CD4-positive, CD25-positive, alpha-beta regulatory T cell (primary cell): ENCODE results near the gene PDLIM7. TPM values are rescaled to one million over a fixed set of nuclear protein-coding genes. Genes with fewer than 3 reads are reported as not detected.
A peak's percentile ranks its signal among the peaks of the same experiment; 100 is the strongest.

Experiments
- ATAC-seq, 2 donors: fragments of 150-1000 bp; cut with Tn5 transposase; one replicate each; pipeline ENCODE4 v1.10.0; 2021; ENCODE audit warnings: low read depth in 2 of 2, moderate number of reproducible peaks in 2 of 2, moderate library complexity in 1 of 2
- DNase-seq, 3 donors: peaks; one replicate each; pipeline versions ENCODE4 v3.0.0 to v3.0.0-alpha.2; 2012 to 2022; ENCODE audit warnings: mixed read lengths in 1 of 3
- H3K27ac ChIP-seq: one replicate; pipeline ENCODE4 v1.7.0; 2013; ENCODE audit warnings: mild to moderate bottlenecking, low read length; ENCODE audit not compliant: insufficient read depth, poor library complexity, severe bottlenecking
- H3K27me3 ChIP-seq: one replicate; pipeline ENCODE4 v1.7.0; 2013; ENCODE audit warnings: low read length; ENCODE audit not compliant: control insufficient read depth, insufficient read depth
- H3K36me3 ChIP-seq: one replicate; pipeline ENCODE4 v1.7.0; 2013; ENCODE audit warnings: mild to moderate bottlenecking, low read length, moderate library complexity; ENCODE audit not compliant: control insufficient read depth, insufficient read depth
- H3K4me1 ChIP-seq: 2 replicates; pipeline ENCODE4 v1.7.0; 2013; ENCODE audit warnings: mild to moderate bottlenecking, low read length; ENCODE audit not compliant: insufficient read depth, control insufficient read depth, poor library complexity, severe bottlenecking
- H3K4me3 ChIP-seq: one replicate; pipeline ENCODE4 v1.7.0; 2013; ENCODE audit warnings: low read depth, mild to moderate bottlenecking, low read length, moderate library complexity
- H3K9me3 ChIP-seq, 2 experiments: 1 replicate in 1 of 2; 2 replicates in 1 of 2; pipeline ENCODE4 v1.7.0; 2013; ENCODE audit warnings: low read length in 2 of 2, mild to moderate bottlenecking in 1 of 2, moderate library complexity in 1 of 2; ENCODE audit not compliant: control insufficient read depth in 2 of 2
- H3K27ac Mint-ChIP-seq, 3 donors: one replicate each; pipeline ENCODE4 v1.8.0; 2020 to 2022; ENCODE audit warnings: mild to moderate bottlenecking in 3 of 3, mixed read lengths in 3 of 3, moderate library complexity in 2 of 3
- H3K27me3 Mint-ChIP-seq: one replicate; pipeline ENCODE4 v1.8.0; 2022; ENCODE audit warnings: mild to moderate bottlenecking, mixed read lengths
- H3K36me3 Mint-ChIP-seq: one replicate; pipeline ENCODE4 v1.8.0; 2020; ENCODE audit warnings: mixed read lengths
- H3K4me1 Mint-ChIP-seq, 4 donors: one replicate each; pipeline ENCODE4 v1.8.0; 2020 to 2022; ENCODE audit warnings: mixed read lengths in 4 of 4, mild to moderate bottlenecking in 1 of 4
- H3K4me3 Mint-ChIP-seq, 4 donors: one replicate each; pipeline ENCODE4 v1.8.0; 2020 to 2022; ENCODE audit warnings: mild to moderate bottlenecking in 4 of 4, mixed read lengths in 4 of 4, moderate library complexity in 3 of 4
- H3K9me3 Mint-ChIP-seq, 7 donors: one replicate each; pipeline ENCODE4 v1.8.0; 2020 to 2022; ENCODE audit warnings: mixed read lengths in 7 of 7, mild to moderate bottlenecking in 3 of 7, moderate library complexity in 2 of 7
- polyA plus RNA-seq, 4 donors: library from polyadenylated mRNA; unstranded; fragments of 300-500 nt; fragmentation: Illumina TruSeq; gene quantifications; one replicate each; pipeline ENCODE4 v1.2.3, GENCODE V29; 2021
- total RNA-seq: library from RNA; stranded (reverse); gene quantifications from one replicate; pipeline ENCODE4 v1.2.3, GENCODE V29; 2022

PDLIM7 gene
- total and polyA plus RNA-seq, 5 donors from 2014 or later, result 1.6 to 7.8 (median 2.5) TPM

DNA sequence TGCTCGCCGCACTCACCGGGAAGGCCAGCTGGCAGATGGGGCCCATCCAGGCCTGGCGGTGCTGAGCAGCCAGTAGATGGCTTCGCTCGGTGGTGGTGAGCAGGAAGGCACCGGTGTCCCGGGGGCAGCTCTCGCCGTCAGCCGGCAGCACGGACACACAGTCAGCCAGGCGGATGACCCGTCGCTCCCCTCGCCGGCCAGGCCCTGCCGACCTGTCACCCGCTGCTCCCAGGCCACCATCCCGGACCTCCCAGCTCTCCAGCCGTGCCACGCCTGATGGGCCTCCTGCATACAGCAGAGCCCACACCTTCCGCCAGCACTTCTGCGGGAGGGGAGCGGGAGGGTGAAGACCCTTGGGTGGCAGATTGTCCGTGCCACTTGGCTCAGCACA is 10.8 kb upstream of the PDLIM7 start:
- Mint-ChIP-seq H3K4me1 (peaks cover 0 to 5% (median 0%) of the 10 kb centered on the region in 4 donors), H3K4me3 (no peak overlapping the region), H3K27me3 (no peaks in the 10 kb centered on the region), H3K27ac (no peak overlapping the region), H3K36me3 (peaks cover 19% of the 10 kb centered on the region), H3K9me3 (no peaks in the 10 kb centered on the region)
- H3K27me3 ChIP-seq, result no peaks in the 10 kb centered on the region
- H3K4me3 ChIP-seq, result no peak overlapping the region
- no peaks in the 10 kb centered on the region for H3K9me3 ChIP-seq
- no peak overlapping the region for H3K27ac ChIP-seq
- ATAC-seq (no peak), DNase-seq (no peak)
- H3K4me1 ChIP-seq, result no peaks in the 10 kb centered on the region
- H3K36me3 ChIP-seq, result peaks cover 23% of the 10 kb centered on the region

DNA sequence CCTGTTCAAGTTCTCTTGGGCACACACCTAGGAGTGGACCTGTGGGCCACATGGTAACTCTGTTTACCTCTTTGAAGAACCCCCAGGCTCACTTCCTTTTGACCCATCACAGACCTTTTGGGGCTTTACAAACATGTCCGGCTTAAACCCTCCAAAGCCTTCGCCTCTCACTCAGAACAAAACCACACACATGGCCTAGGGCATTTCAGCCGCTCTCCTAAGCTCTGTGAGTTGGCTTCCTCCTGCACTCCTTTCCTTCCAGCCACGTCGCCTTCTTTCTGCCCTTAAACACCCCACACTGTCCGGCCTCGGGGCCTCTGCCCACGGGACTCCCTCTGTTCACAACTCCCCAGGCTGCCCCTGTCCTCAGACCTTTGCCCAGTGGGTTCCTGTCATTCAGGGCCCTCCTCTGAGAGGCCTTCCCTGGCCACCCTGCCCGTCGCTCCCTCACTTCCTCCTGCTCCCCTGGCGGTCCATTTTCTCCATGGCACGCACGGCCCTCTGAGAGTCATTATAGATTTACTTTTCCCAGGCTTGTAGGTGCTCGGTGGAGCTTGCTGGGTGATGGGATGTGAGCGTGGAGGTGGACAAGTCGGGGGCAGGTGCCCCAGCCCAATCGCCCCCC is 10.3 kb upstream of the PDLIM7 start:
- H3K4me3 ChIP-seq, result no peak overlapping the region

DNA sequence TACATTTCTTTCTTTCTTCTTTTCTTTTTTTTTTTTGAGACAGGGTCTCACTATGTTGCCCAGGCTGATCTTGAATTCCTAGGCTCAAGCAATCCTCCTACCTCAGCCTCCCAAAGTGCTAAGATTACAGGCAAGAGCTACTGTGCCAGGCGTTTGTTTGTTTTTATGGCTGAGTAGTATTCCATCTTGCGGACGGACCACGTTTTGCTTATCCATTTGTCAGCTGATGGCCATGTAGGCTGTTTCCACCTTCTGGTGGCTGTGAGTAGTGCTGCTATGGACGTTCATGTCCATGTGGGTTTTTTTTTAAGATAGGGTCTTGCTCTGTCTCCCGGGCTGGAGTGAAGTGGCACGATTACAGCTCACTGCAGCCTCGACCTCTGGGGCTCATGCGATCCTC is 9.8 kb upstream of the PDLIM7 start:
- H3K9me3 Mint-ChIP-seq, result no peaks in the 10 kb centered on the region
- H3K4me3 Mint-ChIP-seq, result peak overlapping the region in 1 of 4 donors; percentile 10
- H3K27ac ChIP-seq, result no peak overlapping the region
- peaks cover 13% of the 10 kb centered on the region for H3K36me3 Mint-ChIP-seq
- no peaks in the 10 kb centered on the region for H3K9me3 ChIP-seq
- no peaks in the 10 kb centered on the region for H3K27me3 Mint-ChIP-seq
- H3K27ac Mint-ChIP-seq, result no peak overlapping the region
- H3K4me3 ChIP-seq, result no peak overlapping the region
- no peaks in the 10 kb centered on the region for H3K4me1 ChIP-seq
- H3K4me1 Mint-ChIP-seq, result peaks cover 0 to 4% (median 0%) of the 10 kb centered on the region in 4 donors
- ATAC-seq, result no peak
- H3K27me3 ChIP-seq, result no peaks in the 10 kb centered on the region
- no peak for DNase-seq
- H3K36me3 ChIP-seq, result peaks cover 13% of the 10 kb centered on the region

More for the DNA sequence above, 10.3 kb upstream of the PDLIM7 start:
- Histone ChIP-seq H3K9me3 (no peaks in the 10 kb centered on the region), H3K36me3 (peaks cover 18% of the 10 kb centered on the region), H3K4me1 (no peaks in the 10 kb centered on the region), H3K27ac (no peak overlapping the region), H3K27me3 (no peaks in the 10 kb centered on the region)
- no peak for ATAC-seq
- Mint-ChIP-seq H3K27me3 (no peaks in the 10 kb centered on the region), H3K4me1 (peaks cover 0 to 4% (median 0%) of the 10 kb centered on the region in 4 donors), H3K27ac (peak overlapping the region in 1 of 3 donors; percentile 70), H3K4me3 (peak overlapping the region in 1 of 4 donors; percentile 10), H3K9me3 (no peaks in the 10 kb centered on the region), H3K36me3 (peaks cover 16% of the 10 kb centered on the region)
- no peak for DNase-seq

DNA sequence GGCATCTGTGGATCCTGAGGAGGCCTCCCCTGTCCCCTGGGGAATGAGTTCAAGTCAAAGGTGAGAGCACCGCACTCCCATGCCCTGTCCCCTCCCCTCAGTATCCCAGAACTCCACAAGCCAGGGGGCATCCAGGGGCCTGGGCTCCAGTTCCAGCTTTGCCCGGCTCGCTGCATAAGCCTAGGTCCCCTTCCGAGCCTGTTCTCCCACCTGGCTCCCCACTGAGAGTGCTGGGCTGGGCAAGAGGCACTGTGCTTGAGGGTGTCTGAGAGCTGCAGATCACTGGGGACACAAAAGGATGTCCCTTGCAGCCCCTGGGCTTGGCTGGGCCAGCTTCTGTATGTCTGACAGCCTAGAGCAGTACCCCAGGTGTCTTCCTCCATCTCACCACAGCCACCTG is 7.7 kb upstream of the PDLIM7 start:
- no peak for ATAC-seq
- no peak for DNase-seq
- no peak overlapping the region for H3K27ac ChIP-seq
- Mint-ChIP-seq H3K9me3 (no peaks in the 10 kb centered on the region), H3K4me3 (peak overlapping the region in 1 of 4 donors; percentile 87), H3K4me1 (peaks cover 0 to 6% (median 4%) of the 10 kb centered on the region in 4 donors), H3K27ac (no peak overlapping the region), H3K36me3 (no peaks in the 10 kb centered on the region), H3K27me3 (no peaks in the 10 kb centered on the region)
- H3K9me3 ChIP-seq, result no peaks in the 10 kb centered on the region
- peaks cover 4% of the 10 kb centered on the region for H3K4me1 ChIP-seq
- H3K4me3 ChIP-seq, result no peak overlapping the region
- no peaks in the 10 kb centered on the region for H3K36me3 ChIP-seq
- H3K27me3 ChIP-seq, result no peaks in the 10 kb centered on the region

DNA sequence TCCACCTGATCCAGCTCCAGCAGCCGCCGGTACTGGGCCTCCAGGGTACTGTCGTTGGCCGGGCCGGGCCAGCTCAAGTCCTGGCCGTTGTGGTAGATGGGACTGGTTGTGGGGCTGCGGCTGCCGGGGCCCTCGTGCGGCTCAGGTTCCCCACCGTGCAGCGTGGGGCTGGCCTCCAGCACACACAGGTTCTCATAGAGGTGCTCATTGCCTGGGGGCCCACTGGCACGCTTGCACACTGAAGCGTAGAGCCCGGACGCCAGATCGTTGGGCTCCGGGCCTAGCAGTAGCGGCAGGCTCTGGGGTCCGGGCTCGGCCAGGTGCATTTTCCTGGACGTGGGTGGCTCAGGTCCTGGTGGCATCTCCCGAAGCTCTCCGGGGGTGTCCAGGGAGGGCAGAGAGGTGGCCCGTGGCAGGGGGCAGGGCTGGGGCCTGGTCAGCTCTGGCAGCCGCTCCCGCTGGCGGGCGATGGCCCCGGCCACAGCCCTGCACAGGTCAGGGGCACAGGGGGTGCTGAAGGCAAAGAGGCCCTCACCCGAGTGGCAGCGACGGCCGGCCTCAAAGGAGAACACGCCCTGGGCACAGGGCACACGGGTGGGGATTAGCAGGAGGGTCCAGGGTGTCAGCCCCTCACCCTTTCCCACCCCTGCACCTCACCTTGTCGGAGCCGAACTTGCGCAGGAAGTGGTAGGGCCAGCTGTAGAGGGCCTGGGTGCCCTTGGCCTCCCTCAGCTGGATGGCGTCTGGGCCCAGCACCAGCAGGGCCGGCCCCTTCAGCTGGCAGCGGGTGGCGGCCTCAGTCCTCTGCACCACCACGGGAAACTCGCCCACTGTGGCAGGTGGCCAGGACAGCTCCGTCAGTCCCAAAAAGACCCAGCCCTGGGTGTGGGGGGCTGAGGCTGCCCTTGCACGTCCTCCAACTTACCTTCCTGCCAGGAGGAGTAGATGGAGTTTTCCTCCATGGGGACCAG is 7.0 kb upstream of the PDLIM7 start:
- no peak overlapping the region for H3K4me3 ChIP-seq
- Mint-ChIP-seq H3K9me3 (no peaks in the 10 kb centered on the region), H3K4me3 (peak overlapping the region in 1 of 4 donors; percentile 87), H3K27me3 (no peaks in the 10 kb centered on the region), H3K36me3 (no peaks in the 10 kb centered on the region), H3K4me1 (peaks cover 0 to 8% (median 4%) of the 10 kb centered on the region in 4 donors), H3K27ac (no peak overlapping the region)
- H3K4me1 ChIP-seq, result peaks cover 4% of the 10 kb centered on the region
- no peaks in the 10 kb centered on the region for H3K36me3 ChIP-seq
- DNase-seq (no peak), ATAC-seq (no peak)
- no peaks in the 10 kb centered on the region for H3K9me3 ChIP-seq
- H3K27me3 ChIP-seq, result no peaks in the 10 kb centered on the region
- H3K27ac ChIP-seq, result no peak overlapping the region

- H3K27me3 ChIP-seq, result peaks cover 2% of the 10 kb centered on the region
- H3K9me3 ChIP-seq, result no peaks in the 10 kb centered on the region
- no peak overlapping the region for H3K4me3 ChIP-seq
- ATAC-seq (no peak), DNase-seq (no peak)
- Mint-ChIP-seq H3K9me3 (no peaks in the 10 kb centered on the region), H3K36me3 (no peaks in the 10 kb centered on the region), H3K27me3 (peaks cover 7% of the 10 kb centered on the region), H3K4me3 (no peak overlapping the region), H3K4me1 (peaks cover 0 to 11% (median 6%) of the 10 kb centered on the region in 4 donors), H3K27ac (peak overlapping the region in 1 of 3 donors; percentile 26)
- H3K4me1 ChIP-seq, result peaks cover 4% of the 10 kb centered on the region
- H3K27ac ChIP-seq, result no peak overlapping the region
- no peaks in the 10 kb centered on the region for H3K36me3 ChIP-seq
Observed at GRCh38 chr5:177503351-177504085, 6.1 kb upstream of the PDLIM7 start.

DNA sequence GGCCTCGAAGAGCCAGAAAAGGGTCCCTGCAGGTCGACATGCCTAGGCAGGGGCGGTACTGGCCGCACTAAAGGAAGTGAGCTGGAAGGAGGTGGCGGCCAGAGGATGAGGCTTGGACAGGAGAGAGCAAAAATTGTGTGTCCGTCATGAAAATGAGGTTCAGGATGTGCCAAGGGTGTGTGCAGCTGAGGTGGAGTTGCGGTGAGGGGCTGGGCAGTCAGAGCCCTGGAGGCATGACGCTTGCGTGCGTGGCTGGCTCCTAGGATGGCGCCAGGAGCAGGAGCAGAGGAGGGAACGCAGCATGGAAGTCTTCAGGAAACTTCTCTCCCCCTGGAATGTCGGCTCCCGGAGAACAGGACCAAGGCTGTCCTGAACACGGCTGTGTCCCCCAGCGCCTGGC is 5.5 kb upstream of the PDLIM7 start:
- no peak overlapping the region for H3K4me3 ChIP-seq
- H3K9me3 ChIP-seq, result no peaks in the 10 kb centered on the region
- Mint-ChIP-seq H3K9me3 (no peaks in the 10 kb centered on the region), H3K27me3 (peaks cover 9% of the 10 kb centered on the region), H3K27ac (no peak overlapping the region), H3K4me1 (peaks cover 0 to 15% (median 7%) of the 10 kb centered on the region in 4 donors), H3K36me3 (no peaks in the 10 kb centered on the region), H3K4me3 (no peak overlapping the region)
- ATAC-seq (no peak), DNase-seq (no peak)
- no peak overlapping the region for H3K27ac ChIP-seq
- H3K4me1 ChIP-seq, result peaks cover 10% of the 10 kb centered on the region
- H3K36me3 ChIP-seq, result no peaks in the 10 kb centered on the region
- H3K27me3 ChIP-seq, result peaks cover 3% of the 10 kb centered on the region
